NCI-H2227 (cell line): ENCODE results near the gene VRK2.

Source experiments
- DNase-seq: peaks from one replicate; lab custom pipeline; 2025; ENCODE audit not compliant: unreplicated experiment; lab: John Stamatoyannopoulos, UW

Gene VRK2

GRCh38 chr2:58046585-58047372 is at the start of gene VRK2:
Gene VRK2, plus strand, starts transcription at chr2:58046806. Its CDS starts 2,026 bp downstream, at chr2:58048832.
- DNase-seq, result peak; percentile 95

DNA sequence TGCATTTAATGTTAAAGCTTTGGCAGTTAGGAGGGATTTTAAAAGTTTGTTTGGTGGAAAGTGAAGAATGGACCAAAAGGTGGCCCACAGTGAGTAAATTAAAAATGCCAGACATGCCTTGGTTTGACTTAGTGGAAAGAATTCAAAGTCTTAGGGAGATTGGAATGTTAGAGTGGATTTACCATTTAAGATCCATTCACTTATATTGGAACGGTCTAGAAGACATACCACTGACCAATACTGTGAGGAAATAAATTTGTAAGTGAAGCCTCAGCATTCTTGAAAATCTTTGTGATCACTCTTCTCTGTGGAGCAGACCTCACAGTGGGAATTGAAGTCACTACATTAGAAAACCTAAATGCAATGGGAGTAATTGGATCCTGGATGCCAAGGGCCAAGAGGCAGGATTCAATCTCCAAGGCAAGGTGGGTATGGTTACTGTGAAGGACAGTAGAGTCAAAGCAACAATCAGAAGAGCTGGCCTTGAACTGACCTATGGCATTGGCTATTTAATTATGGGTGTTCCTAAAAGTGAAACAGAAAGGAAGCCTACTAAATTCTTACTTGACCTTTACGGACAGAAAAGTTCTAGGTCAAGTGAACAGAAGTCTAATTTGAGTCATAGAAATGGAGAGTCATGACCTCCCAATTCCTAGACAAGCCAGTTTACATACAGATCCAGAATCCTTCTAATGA is 40.2 kb upstream of the VRK2 start:
- no peak for DNase-seq

DNA sequence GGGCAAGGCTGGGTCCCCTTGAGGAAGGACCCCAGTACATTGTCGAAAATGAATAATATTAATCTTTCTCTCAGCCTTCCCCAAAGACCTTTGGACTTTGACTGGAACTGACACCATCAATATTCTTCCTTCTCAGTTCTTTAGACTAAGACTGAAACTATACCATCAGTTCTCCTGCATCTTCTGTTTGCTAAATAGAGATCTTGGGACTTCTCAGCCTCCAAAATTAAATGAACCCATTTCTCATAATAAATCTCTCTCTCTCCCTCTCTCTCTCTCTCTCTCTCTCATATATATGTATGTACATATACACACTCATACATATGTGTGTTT is 39.7 kb upstream of the VRK2 start:
- no peak for DNase-seq

GRCh38 chr2:58010599-58010998 is 36.0 kb upstream of the VRK2 start:
- DNase-seq, result no peak

GRCh38 chr2:58019229-58019628 is 27.4 kb upstream of the VRK2 start:
- no peak for DNase-seq

DNA sequence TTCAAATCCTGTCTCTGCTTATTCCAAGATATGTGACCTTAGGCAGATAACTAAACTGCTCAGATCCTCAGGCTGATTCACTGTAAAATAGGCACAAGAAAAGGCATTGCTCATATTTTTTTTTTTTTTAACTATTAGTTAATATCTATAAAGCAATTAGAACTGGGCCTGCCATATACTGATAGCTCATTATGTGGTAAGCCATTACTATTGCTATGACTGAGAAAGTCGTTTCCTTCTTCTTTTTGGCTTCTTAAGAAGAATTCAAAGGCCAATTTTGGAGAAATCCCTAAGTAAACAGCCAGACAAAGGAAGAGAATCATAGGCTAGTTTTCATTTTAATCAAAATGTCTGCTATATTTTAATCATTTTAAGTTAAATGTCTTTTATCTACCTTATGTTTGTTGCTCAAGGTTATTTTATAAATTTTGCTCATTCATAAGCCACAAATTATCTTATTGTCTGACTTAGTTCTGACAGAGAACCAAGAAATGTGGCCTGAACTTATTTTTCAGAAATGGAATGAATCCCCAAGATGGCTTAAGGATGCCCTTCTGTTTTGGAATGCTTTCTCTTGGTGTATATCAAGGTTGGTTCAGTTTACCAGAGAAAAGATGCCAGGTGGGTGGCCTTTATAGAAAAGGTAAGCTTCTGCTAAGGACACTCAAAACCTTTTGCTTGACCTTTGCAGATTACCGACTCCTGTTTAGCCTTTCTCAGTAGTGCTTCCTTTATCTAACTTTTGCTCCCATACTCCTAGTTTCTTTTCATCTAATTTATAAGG is 21.3 kb upstream of the VRK2 start:
- DNase-seq, result no peak

GRCh38 chr2:58027029-58027428 is 19.6 kb upstream of the VRK2 start:
- no peak for DNase-seq

GRCh38 chr2:58030771-58031170 is 15.8 kb upstream of the VRK2 start:
- no peak for DNase-seq

DNA sequence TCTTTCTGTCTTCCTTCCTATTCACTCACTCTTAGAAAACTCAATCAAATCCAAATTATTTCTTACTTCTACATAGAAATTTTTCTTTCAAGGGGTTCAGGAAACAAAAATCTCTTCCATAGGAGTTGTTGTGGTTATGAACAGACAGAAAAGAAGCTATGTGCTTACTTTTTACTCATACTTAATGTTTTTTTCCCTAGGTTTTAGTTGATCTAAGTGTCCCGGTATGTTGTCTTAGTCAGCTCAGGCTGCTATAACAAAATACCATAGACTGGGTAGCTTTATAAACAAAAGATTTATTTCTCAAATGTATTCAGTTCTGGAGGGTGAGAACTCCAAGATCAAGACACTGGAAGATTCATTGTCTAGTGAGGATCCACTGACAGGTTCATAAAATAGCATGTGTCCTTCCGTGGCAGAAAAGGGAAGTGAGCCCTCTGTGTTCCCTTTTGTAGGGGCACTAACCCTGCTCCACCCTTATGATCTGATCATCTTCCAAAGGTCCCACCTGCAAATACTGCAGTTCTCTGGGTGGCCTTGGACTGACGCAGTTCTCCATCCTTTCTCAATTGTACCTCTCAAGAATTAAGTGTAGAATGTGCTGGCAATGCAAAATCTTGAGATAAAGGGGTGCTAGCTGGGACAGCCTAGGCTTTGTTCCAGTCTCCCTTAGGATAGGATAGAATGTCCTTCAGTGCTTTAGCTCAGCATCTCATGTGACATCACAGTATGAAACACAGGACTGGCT is 14.4 kb upstream of the VRK2 start:
- DNase-seq, result no peak

GRCh38 chr2:58032764-58033080 is 13.9 kb upstream of the VRK2 start:
- DNase-seq, result no peak

- DNase-seq, result no peak
These were observed 13.1 kb upstream of the VRK2 start for GRCh38 chr2:58033530-58033929.

DNA sequence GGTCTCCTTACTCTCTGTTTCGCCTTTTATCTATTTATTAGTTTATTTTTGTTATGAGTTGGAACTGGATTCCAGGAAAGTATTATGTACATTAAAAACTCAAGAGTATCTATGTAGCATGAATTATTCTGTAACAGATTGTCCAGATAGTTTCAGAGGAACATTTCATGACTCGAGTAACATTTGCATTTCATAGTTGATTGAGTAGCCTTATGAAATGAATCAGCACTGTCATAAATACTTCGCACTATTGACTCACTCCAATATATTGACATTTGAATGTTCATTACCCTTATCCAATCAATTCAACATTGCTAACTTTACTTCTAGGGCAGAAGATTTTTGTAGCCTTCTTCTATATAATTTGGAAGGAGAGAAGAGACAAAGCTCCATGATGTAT is 11.3 kb upstream of the VRK2 start:
- no peak for DNase-seq

DNA sequence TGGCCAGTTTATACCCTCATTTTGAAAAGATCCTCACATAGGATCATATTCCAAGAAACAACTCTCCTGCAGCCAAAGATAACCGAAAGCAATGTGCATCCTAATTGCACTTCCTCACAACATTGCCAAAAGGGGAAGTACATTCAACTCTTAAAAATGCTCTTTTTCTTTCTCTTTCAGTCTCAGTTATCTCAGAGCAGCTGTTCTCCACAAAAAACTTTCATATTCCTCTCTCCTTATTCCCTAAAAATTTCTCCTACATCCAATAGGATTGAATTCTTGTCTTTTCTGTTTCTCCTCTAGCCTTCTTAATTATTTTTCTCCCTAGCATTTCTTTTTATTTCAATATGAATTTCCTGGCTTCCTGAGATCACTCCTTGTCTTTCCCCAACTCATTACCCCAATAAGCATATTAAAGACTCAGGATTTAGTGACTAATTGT is 7.4 kb upstream of the VRK2 start:
- no peak for DNase-seq

DNA sequence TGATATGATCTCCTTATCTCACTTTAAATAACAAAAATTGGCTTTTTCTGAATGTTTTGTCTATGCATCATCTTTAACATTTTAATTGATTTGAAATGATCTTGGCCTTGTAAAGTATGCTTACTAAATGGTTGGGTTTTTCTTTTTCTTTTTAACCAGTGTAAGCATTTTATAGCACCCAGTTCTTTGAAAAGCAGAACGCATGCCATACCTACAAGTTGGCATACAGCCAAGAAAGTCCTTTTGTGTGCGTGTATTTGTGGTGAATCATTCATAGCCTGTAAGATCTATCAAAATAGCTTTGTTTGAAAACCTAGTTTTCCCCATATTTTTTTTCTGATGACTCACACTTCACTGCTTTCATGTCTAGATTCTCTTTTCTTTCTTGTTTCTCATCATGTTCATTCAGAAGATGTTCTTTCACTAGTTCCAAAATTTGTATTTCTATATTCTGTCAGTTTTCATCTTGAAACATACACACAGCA is 4.1 kb upstream of the VRK2 start:
- peak; percentile 82 for DNase-seq

DNA sequence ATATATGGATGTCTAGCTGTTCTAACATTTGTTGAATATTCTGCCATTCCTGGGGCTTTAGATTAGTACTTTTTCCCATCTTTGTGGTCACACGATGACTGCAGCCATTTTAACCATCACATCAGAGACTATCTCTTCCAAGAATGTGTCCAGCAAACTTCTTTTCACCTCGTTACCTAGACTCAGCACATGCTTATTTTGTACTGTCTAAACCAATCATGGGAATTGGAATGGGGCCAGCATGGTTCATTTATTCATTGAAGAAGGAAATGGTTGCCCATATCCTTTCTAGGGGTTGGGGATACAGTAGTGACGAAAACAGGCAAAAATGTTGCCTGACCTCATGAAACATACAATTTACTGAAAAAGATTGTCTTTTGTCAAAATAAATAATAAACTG is 2.5 kb upstream of the VRK2 start:
- DNase-seq, result no peak

DNA sequence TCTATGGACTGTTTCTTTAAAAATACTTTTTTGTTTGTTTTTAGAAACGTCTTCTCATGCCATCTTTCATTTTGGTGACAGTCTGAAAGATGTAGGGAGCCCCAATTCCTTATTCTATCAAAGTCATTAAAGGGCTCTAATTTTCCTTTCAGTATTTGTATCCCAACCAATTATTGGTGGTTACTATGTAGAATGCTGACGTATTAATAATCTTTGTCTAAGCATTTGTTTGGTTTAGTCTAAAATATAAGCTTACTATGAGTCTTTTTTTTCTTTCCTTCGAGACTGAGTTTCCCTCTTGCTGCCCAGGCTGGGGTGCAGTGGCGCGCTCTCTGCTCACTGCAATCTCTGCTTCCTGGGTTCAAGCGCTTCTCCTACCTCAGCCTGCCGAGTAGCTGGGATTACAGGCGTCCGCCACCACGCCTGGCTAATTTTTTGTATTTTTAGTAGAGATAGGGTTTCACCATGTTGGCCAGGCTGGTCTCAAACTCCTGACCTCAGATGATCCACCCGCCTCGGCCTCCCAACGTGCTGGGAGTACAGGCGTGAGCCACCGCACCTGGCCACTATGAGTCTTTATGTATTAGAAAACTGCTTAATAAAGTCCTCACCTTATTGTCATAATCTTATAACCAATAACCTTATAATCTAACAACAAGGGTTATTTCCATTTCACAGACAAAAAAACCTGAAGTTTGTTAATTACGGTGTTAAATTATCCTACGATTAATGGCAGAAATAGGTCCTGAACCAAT is 849 bp upstream of the VRK2 start:
- no peak for DNase-seq

DNA sequence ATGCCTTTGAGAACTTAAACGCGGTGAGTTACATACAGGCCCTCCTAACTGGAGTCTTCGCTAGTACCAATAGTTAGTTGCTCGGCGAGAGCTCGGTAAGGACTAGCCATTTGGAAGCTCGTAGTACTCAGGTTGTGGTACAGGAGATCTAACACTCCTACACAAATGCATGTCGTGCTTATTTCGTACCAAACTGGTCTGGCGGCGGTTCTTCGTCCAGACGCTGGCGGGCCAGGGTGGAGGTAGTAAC is 346 bp upstream of the VRK2 start:
- DNase-seq, result no peak

GRCh38 chr2:58047373-58047935 is 848 bp downstream of the VRK2 start:
- DNase-seq, result peak; percentile 60

- no peak for DNase-seq
These were observed 1.4 kb downstream of the VRK2 start for GRCh38 chr2:58047961-58048360.

DNA sequence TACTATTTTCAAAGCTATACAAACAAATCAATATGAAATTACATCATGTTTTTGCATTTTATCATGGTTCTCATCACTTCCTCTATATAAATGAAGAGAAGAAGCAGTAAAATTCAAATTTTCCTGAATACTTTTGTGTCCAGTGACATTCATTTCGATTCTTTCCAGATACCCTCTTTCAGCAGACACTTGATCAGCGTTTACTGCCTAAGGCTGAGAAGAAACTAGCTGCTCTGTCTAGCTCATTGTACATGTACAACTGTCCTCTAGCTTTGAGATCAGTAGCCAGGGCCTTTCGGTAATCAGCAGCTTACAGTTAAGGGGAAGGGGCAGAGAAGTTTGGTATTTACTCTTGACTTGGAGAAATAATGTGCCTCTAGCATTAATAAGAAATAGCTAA is 4.8 kb downstream of the VRK2 start:
- DNase-seq, result no peak
